A549 (cell line): Measurements from ENCODE around the gene ATP8A1.

Experiments
- EP300 ChIP-seq, 2 experiments: fragments of >200 bp; sonication (Bioruptor Twin); formaldehyde crosslinking; IDR thresholded peaks; 2 replicates in 1 of 2; 3 replicates in 1 of 2; pipeline ENCODE4 v1.6.1; 2016 to 2017
- HOXB5 ChIP-seq: fragments of 250-450 bp; sonication (Bioruptor Pico); IDR thresholded peaks from 2 replicates; pipeline ENCODE4 v1.5.0; 2020; ENCODE audit warnings: mild to moderate bottlenecking, moderate library complexity
- JUNB ChIP-seq: fragments of >200 bp; sonication (Bioruptor Twin); formaldehyde crosslinking; IDR thresholded peaks from 2 replicates; pipeline ENCODE4 v1.6.1; 2016
- KDM1A ChIP-seq: fragments of 200-600 bp; sonication (generic); IDR thresholded peaks from 2 replicates; pipeline ENCODE4 v1.6.1; 2016; ENCODE audit warnings: low read depth, mild to moderate bottlenecking
- KDM5A ChIP-seq: fragments of 200-600 bp; sonication (generic); IDR thresholded peaks from 2 replicates; pipeline ENCODE4 v1.6.1; 2016; ENCODE audit warnings: antibody characterized with exemption, mild to moderate bottlenecking
- NFE2L2 ChIP-seq: fragments of 150-350 bp; conservative IDR thresholded peaks from 2 replicates; pipeline ENCODE4 v1.6.1; 2014; ENCODE audit warnings: low read length
- NPAS2 ChIP-seq: fragments of 250-450 bp; sonication (Bioruptor Pico); IDR thresholded peaks from 2 replicates; pipeline ENCODE4 v1.8.0; 2022; ENCODE audit warnings: mild to moderate bottlenecking, moderate library complexity, borderline replicate concordance
- POLR2A ChIP-seq: IDR thresholded peaks from 2 replicates; pipeline ENCODE4 v1.6.1; 2012; ENCODE audit warnings: mild to moderate bottlenecking, low read length
- RAD21 ChIP-seq, 2 experiments: fragments of >200 bp in 1 of 2; sonication (Bioruptor Twin) in 1 of 2; formaldehyde crosslinking in 1 of 2; IDR thresholded peaks in 1 of 2; conservative IDR thresholded peaks in 1 of 2; 2 replicates in 1 of 2; 3 replicates in 1 of 2; pipeline ENCODE4 v1.6.1; 2012 to 2018; ENCODE audit warnings: inconsistent platforms in 1 of 2
- RCOR1 ChIP-seq: fragments of 150-350 bp; IDR thresholded peaks from 2 replicates; pipeline ENCODE4 v1.6.1; 2014; ENCODE audit warnings: antibody characterized with exemption, low read length, low read depth
- SMC3 ChIP-seq: fragments of >200 bp; sonication (Bioruptor Twin); formaldehyde crosslinking; IDR thresholded peaks from 3 replicates; pipeline ENCODE4 v1.6.1; 2018; ENCODE audit warnings: inconsistent platforms
- ZFP36 ChIP-seq: fragments of 450-650 bp; IDR thresholded peaks from 2 replicates; pipeline ENCODE4 v1.6.1; 2014; ENCODE audit warnings: borderline replicate concordance; ENCODE audit not compliant: partially characterized antibody
- TF ChIP-seq, protein P1 (sequence below): fragments of >200 bp; sonication (Bioruptor Twin); formaldehyde crosslinking; IDR thresholded peaks from 3 replicates; pipeline ENCODE4 v1.5.1; 2016

DNA sequence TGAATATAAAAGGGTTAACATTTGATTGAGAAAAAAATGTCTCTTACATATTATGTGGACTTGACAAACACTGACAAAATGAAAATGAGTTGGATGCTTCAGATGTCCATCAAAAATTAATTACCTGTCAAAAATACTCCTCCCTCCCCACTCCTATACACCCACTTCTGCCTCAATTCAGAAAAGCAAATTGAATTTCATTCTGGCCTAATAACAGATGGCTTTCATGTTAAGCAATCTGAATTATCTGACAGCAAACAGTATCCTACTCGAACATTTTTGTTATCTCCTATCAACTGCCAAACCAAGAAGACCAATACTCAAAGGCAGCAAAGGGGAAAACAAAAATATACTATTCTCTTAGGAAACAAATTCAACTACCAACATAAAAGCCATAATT, 44.0 kb downstream of the ATP8A1 start:
- no peak for TF ChIP-seq SMC3
- TF ChIP-seq, protein P1, sequence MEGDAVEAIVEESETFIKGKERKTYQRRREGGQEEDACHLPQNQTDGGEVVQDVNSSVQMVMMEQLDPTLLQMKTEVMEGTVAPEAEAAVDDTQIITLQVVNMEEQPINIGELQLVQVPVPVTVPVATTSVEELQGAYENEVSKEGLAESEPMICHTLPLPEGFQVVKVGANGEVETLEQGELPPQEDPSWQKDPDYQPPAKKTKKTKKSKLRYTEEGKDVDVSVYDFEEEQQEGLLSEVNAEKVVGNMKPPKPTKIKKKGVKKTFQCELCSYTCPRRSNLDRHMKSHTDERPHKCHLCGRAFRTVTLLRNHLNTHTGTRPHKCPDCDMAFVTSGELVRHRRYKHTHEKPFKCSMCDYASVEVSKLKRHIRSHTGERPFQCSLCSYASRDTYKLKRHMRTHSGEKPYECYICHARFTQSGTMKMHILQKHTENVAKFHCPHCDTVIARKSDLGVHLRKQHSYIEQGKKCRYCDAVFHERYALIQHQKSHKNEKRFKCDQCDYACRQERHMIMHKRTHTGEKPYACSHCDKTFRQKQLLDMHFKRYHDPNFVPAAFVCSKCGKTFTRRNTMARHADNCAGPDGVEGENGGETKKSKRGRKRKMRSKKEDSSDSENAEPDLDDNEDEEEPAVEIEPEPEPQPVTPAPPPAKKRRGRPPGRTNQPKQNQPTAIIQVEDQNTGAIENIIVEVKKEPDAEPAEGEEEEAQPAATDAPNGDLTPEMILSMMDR = no peak
- no peak for TF ChIP-seq EP300 (IDR thresholded peaks at IDR 0.05)
- TF ChIP-seq NPAS2 (CRISPR knock-in tag) = no peak
- TF ChIP-seq POLR2A = no peak
- TF ChIP-seq HOXB5 = no peak
- TF ChIP-seq RCOR1 = no peak
- TF ChIP-seq NFE2L2 = no peak
- no peak for TF ChIP-seq KDM5A
- TF ChIP-seq RAD21 (conservative IDR thresholded peaks at IDR 0.05 in 1 of 2, IDR thresholded peaks at IDR 0.05 in 1 of 2) = no peak
- TF ChIP-seq KDM1A = no peak
- no peak for TF ChIP-seq JUNB
- no peak for TF ChIP-seq ZFP36
